Effector CD4-positive, alpha-beta T cell (primary cell): Measurements from ENCODE around the gene DIP2A.
"Not testable (repeated sequence)": the region's sequence is repeated elsewhere in the genome, so short reads cannot be mapped to it uniquely, and the experiment has no call there.

Source experiments
- DNase-seq: peaks from one replicate; pipeline ENCODE4 v3.0.0-alpha.2; 2020

Gene DIP2A

DNA sequence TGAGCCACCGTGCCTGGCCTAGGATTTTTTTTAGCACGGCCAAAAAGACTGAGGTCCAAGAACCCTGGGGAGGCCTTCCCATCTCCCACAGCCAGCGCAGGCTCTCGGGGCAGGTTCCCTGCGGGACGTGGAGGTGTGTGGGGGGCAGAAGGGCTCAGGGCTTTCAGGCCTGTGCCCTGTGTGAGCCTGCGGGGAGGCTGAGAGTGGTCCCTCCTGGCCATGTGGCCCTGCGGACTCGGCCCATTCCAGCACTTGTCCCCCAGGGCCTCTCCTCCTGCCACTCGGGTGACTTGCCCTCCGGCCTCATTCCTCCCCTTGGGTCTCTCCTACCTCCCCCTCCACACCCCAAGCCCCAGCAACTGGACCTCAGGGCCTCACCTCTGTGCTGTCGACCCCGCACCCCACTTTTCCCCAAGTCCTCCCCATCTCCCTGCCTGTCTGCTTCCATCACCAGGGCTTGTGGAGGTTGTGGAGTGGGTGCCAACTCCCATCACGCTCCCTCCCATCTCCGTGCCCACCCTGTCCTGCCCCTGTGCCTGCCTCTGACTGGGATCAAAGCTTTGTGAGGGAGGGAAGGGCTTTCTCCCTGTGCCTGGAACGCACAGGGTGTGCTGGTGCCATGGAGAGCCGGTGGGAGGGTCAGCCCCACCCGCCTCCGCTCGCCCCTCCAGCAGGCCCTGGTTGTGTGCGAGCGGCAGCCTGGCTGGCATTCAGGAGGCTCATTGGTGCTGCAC lies 32.2 kb upstream of the DIP2A start:
- DNase-seq: no peak

DNA sequence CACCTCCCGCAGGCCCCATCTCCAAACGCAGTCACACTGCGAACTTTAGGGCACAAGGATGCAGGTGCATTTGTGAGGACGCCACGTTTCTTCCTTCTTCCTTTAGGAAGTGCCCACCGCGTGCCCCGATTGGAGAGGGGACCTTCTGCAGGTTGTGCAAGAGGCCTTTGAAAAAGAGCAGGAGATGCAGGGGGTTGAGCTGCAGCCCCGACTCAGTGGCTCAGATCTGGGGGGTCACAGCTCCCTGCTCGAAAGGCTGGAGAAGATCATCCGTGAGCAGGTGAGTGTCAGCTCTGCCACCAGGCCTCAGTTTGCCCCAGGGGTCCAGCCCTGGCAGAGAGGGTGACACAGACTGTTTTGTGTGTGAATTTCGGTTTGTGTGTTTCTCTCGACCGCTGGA lies 31.2 kb upstream of the DIP2A start:
- DNase-seq: no peak

DNA sequence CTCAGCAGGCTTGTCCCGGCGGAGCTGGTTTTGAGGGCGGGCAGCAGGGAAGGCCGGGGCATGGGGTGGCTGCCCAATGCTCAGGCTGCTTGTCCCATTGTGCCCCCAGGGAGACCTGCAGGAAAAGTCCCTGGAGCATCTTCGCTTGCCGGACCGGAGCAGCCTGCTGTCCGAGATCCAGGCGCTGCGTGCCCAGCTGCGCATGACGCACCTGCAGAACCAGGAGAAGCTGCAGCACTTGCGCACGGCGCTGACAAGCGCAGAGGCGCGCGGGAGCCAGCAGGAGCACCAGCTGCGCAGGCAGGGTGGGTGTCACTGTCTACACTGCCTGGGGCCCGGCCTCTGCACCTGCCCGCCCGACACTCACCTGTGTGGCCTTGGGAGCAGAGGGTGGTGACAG lies 30.4 kb upstream of the DIP2A start:
- DNase-seq: no peak

DNA sequence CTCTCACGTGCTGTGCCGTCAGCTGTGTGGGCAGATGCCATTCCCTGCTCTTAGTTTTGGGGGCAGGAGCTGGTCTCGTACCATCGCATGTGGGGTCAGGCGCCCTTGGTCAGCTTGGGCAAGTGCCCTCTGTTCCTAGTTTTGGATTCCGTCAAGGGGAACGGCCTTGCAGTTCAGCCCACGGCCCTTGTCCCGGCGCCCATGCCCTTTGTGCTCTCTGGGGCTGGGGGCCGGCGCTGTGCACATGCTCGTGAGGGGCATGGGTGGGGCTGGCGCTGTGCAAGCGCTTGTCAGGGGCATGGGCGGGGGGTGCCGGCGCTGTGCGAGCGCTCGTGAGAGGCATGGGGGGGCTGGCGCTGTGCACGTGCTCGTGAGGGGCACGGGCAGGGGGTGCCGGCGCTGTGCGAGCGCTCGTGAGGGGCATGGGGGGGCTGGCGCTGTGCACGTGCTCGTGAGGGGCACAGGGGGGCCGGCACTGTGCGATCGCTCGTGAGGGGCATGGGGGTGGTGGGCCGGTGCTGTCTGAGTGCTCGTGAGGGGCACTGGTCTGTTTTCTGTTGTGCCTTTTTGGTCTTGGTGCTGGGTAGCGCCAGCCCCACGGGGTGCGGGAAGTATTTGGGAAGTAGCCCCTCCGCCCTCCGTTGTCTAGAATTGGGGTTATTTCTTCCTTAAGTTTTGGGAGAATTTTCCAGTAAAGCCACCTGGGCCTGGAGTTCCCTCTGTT lies 29.5 kb upstream of the DIP2A start:
- DNase-seq: no peak

DNA sequence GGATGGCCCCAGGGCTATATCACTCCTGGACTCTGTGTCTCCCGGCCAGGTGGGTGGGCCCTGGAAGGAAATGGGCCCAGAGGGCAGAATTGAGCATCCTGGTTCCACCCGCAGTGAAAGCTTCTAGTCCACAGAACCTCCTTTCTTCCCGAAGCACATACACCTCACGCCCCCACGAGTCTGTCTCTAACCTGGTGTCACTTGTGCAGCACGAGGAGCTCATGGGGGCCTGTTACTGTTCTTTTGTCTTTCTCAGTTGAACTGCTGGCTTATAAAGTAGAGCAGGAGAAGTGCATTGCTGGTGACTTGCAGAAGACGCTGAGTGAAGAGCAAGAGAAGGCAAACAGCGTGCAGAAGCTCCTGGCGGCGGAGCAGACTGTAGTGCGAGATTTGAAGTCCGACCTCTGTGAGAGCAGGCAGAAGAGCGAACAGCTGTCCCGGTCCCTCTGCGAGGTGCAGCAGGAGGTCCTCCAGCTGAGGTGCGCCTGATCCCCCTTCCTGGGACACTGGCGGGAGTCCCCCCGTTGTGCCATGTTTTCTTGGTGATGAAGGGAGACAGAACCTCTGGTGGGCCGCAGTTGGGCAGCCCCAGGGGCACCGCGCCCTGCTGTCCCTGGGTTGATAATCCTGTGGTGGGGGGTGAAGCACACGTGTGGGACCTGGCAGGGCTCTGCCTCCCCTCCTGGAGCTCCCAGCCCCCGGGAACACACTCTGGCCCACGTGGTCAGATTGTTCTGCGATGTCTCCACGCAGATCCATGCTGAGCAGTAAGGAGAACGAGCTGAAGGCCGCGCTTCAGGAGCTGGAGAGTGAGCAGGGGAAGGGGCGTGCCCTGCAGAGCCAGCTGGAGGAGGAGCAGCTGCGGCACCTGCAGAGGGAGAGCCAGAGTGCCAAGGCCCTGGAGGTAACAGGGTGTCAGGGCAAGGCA lies 28.7 kb upstream of the DIP2A start:
- DNase-seq: no peak

DNA sequence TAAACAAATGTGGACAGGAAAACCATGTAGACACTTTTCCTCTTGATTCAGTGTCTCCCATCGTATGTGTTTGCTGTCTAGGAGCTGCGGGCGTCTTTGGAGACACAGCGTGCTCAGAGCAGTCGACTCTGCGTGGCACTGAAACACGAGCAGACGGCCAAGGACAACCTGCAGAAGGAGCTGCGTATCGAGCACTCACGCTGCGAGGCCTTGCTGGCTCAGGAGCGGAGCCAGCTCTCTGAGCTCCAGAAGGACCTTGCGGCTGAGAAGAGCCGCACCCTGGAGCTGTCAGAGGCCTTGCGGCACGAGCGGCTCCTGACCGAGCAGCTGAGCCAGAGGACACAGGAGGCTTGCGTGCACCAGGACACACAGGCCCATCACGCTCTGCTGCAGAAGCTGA lies 27.2 kb upstream of the DIP2A start:
- no peak for DNase-seq

DNA sequence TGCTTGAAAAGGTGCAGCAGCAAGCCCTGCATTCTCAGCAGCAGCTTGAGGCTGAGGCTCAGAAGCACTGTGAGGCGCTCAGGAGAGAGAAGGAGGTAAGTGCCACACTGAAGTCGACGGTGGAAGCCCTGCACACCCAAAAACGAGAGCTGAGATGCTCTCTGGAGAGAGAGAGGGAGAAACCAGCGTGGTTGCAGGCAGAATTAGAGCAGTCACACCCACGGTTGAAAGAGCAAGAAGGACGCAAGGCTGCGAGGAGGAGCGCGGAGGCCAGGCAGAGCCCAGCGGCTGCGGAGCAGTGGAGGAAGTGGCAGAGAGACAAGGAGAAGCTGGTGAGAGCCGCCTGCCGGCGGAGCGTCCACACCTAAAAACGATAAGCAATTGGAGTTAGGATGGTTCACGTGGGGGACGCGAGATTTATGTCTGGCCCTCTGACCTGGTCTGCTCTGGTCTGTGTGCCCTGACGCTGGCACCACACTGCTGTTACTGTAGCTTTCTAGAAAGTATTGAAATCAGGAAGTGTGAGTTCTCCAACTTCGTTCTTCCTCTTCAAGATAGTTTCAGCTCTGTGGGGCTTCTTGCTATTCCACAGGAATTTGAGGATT lies 26.7 kb upstream of the DIP2A start:
- DNase-seq: no peak

DNA sequence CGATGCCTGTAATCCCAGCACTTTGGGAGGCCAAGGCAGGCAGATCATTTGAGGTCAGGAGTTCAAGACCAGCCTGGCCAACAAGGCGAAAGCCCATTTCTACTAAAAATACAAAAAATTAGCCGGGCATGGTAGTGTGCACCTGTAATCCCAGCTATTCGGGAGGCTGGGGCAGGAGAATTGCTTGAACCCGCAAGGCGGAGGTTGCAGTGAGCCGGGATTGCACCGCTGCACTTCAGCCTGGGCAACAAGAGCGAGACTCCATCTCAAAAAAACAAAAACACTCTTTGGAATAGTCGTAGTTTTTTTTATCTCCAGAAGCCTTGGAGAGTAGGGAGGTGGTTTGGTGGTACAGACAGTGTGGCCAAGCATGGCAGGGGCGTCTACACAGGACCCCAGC lies 25.6 kb upstream of the DIP2A start:
- DNase-seq: not testable (repeated sequence)

DNA sequence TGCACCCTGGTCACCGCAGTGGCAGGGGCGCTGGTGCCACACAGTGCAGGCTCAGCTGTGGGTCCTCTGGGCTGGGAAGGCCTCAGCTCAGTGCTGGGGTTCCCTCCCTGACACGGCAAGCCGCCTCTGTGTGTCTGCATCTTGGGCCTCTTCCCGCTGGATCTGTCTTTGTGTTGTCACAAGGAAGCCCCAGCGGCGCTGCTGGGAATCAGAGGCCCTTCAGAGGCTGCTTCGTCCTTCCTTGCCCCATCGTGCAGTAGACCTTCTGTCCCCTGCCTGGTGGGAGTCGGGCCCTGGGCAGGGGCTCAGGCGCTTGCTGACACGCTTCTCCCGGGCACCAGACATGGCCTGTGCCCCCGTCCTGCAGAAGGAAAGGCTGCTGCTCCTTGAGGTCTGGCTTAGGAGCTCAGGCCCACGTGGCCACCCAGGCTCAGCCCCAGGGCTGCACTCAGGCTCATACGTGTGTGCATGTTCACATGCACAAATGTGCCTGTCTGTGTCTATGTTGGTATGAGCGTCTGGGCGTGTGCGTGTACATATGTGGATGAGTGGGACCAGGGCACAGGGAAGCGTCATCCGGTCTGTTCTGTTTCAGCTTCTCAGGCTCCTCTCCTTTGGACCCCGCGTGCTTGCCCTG lies 24.3 kb upstream of the DIP2A start:
- DNase-seq: no peak

DNA sequence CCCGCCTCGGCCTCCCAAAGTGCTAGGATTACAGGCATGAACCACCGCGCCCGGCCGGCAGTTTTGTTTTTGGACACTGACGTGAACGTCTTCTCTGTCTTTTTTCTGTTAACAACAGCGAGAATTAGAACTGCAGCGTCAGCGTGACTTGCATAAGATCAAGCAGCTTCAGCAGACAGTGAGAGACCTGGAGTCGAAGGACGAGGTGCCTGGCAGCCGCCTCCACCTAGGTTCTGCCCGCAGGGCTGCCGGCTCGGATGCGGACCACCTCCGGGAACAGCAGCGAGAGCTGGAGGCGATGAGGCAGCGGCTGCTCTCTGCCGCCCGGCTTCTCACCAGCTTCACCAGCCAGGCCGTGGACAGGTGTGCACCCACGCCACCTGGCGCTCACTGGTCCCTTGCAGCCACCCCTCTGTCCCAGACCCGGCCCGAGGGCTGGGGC lies 22.9 kb upstream of the DIP2A start:
- DNase-seq: no peak

DNA sequence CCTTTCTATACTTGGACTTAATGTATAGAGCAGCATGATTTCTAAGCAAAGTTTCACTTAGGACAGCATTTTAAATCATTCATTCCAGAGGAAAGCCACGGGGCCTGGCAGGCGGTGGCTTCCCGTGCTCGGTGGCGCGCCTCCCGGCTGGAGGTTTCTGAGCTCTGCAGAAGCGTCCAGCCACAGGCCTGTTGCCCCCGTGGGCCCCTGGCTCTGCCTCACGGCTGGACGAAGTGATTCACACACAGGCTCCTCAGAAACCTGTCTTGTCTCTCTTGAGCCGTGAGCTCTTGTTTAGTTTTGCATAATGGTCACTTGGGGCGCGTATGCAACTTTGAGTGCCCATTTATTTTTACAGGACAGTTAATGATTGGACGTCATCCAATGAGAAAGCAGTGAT lies 22.1 kb upstream of the DIP2A start:
- DNase-seq: no peak

DNA sequence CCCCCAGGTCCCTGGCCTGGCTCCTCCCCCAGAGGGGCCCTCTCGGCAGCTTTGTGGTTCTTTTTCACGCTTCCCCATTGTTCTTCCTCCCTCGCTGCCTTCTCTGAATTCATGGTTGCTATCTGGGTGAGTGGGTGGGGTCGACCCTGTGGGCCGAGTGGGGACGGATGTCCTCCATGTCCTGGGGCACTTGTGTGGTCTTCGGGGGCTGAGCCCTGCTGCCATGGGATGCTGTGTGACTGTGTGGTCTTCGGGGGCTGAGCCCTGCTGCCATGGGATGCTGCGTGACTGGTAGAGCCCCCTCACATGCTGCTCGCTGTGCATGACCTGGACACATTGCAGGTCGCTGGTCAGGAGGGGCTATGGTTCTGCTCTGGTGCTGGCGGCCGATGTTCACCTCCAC lies 21.6 kb upstream of the DIP2A start:
- DNase-seq: no peak

DNA sequence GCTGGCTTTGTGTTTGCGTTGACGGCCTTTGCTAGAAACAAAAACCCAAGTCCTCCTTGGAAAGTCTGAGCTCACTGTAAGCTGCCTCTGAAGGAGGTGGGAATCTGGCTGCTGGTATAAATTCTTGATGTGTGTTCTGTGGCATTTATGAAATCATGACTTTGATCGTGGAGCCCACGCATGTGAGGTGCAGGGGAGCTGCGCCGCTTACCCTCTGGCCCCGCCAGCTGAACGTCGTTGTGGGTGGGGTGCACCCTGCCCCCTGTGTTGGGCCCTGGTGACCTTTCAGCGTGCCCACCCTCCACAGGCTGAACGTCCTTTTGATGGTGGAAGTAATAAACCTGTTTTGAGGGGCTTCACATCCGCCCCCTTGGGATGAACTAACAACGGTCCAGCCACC lies 21.2 kb upstream of the DIP2A start:
- DNase-seq: no peak

DNA sequence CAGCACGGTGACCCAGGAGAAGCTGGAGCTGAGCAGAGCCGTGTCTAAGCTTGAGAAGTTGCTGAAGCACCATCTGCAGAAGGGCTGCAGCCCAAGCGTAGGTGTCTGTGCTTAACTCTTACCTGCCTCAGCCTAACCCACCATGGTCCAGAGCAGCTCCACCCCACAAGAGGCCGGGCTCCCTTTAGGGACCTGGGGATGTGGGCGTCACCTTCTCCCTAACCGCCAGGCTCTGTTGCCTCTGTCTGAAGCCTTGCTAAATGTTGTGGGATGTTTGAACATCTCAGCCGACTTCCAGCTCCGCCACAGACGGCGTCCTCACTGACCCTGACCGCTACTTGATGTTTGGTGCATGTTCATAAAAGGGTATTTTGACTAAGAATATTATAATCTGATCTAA lies 20.4 kb upstream of the DIP2A start:
- DNase-seq: no peak

DNA sequence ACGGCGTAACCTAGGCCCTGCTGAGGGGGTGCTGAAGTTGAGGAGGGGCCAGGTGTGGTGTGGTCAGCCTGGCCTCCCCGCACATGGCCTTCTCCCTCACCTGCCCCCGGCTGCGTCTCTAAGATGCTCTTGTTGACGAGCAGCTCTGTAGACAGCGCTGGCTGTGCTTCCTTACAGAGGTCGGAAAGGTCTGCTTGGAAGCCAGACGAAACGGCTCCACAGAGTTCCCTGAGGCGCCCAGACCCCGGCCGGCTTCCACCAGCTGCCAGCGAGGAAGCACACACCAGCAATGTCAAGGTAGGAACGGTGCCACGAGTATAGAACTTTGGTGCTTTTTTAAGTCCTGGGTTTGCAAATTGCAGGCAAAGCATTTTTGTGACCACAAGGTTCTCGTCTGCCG lies 18.8 kb upstream of the DIP2A start:
- DNase-seq: no peak

DNA sequence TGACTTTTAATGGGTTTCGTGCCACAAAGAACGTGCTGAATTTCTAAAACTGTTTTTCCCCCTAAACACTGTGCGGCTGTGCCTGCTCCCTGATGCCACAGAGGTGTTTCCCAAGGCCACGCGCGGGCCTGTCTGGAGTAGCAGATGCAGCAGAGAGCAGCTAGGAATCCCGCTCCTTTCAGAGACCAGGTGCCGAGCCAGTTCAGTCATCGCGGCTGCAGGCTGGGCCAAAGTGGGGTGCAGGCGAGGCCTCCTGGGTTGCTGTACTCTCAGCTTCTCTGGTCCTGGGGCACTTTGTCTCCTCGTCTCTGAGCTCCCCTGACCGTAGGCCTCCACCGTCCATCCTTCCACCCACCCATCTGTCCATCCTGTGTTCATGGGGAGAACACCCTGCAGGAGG lies 17.4 kb upstream of the DIP2A start:
- DNase-seq: no peak

DNA sequence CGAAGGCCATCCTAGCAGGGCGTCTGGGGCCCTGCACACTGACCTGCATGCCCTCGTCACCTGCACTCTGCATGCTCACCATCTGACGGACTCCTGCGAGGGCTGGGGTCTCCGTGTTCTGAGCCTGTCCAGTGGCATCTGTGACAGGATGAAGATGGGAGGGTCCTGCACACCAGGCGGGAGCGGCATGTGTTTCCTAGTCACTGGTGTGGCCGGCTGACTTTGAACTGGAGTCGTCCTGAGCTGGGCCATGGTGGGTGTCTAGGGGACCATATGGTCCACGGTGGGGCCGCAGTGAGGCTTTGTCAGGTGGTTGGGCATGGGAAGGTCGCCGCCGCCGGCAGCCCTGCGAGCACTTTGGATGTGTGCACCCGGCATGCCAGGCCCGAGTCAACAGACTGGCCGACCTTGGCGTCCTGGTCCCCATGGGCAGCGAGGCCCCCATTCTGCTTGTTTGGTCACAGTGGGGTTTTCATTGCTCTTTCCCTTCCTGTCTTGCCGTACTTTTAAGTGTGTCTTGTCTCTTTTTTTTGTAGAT lies 16.7 kb upstream of the DIP2A start:
- no peak for DNase-seq

DNA sequence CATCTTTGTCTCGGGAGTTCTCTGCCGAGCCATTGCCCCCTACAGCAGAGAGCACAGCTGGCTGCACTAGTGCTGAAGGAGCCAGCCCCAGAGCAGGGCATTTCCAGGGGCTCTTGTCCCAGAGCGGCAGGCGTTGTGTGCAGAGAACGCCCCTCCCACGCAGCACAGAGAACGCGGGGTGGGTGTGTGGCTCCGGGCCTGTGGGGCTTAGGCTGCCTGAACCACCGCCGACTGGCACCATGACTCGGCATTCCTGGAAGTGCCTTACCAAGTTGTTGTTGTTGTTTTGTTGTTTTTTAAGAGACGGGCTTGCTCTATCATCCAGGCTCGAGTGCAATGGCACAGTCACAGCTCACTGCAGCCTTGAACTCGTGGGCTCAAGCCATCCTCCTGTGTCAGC lies 15.8 kb upstream of the DIP2A start:
- no peak for DNase-seq

DNA sequence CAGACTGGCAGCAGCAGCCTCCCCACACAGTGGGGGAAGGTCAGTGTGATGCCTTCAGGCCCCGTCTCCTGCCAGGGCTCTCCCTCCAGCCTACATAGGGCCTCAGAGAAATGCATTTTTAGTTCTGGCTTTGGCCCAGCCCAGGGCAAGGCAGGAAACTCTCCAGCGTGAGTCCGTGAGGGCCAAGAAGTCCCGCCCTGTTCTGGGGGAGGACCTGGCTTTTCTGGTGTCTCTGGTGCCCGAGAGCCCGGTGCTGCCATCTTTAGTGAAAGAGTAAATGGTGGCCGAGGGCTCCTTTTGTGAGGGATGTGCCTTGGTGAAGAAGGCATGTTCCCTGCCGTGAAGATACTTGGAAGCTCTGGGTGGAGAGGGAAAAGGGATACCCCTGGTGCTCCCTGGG lies 14.8 kb upstream of the DIP2A start:
- no peak for DNase-seq

DNA sequence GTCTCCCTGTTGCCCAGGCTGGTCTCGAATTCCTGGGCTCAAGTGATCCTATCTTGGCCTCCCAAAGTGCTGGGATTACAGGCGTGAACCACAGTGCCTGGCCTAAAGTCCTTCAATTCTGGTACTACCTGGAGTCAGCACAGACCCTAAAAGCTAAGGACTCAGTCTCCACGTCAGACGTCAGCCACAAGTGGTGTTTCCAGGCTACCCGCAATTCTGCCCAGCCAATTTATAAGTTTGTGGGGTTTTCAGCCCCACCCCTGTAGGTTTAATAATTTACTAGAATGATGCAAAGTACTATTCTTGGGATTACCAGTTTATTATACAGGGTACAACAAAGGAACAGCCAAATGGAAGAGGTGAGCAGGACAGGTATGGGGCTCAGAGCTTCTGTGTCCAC lies 10.6 kb upstream of the DIP2A start:
- DNase-seq: no peak

DNA sequence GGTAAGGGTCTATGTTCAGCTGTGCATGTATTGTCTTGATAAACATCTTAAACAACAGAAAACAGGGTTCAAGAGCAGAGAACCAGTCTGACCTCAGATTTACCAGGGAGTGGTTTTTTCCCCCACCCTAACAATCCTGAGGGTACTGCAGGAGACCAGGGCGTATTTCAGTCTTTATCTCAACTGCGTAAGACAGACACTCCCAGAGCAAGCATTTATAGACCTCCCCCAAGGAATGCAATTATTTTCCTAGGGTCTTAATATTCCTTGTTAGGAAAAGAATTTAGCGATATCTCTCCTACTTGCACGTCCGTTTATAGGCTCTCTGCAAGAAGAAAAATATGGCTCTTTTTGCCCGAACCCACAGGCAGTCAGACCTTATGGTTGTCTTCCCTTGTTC lies 9.8 kb upstream of the DIP2A start:
- DNase-seq: not testable (repeated sequence)

DNA sequence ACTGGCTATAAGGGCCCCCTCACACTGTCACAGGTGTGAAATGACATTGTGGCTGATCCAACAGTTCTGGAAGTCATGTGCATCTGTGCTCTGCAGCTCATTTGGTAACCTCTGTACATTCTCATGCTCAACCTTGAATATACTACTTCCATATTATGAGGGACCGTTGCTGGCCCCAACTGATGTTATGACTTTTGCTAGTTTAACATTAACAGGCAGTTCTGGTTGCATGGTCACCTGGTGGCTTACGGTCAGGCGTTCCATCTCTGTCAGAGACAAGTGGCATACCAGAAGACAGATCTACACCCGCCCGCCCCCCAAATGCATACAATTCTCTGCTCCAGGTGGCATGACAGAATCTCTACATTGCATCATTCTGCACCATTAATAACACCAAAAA lies 6.0 kb upstream of the DIP2A start:
- DNase-seq: no peak
